K562 (cell line): ENCODE measurements around the gene ATF4. TPM values are rescaled to one million over a fixed set of nuclear protein-coding genes. Genes with fewer than 3 reads are reported as not detected.

Experiments used
- ATAC-seq: fragments of 200-7000 bp; cut with Tn5 transposase; 3 replicates; pipeline ENCODE4 v1.9.1; 2020; ENCODE audit warnings: moderate library complexity
- BruUV-seq: library from RNA; stranded (reverse); fragments of 400-500 nt; replicated peaks from 2 replicates; lab custom pipeline; 2021; lab: Mats Ljungman, UMichigan
- CTCF ChIA-PET: fragments of 300-600 bp; formaldehyde crosslinking; extraction: SDS; loops from one replicate; lab custom pipeline; 2021; ENCODE audit warnings: low intra/inter-chr PET ratio; lab: Yijun Ruan, JAX
- POLR2A ChIA-PET: fragments of 300-600, 350-650 bp; sonication (Branson Sonifier 250); formaldehyde crosslinking; extraction: SDS; loops from one replicate; lab custom pipeline; 2021; ENCODE audit warnings: antibody characterized with exemption, inconsistent platforms; lab: Yijun Ruan, JAX
- DNase-seq, 4 experiments: peaks; one replicate each; pipeline versions ENCODE4 v3.0.0 to v3.0.0-alpha.2; 2011 to 2018; ENCODE audit warnings: low spot score in 3 of 4, mixed read lengths in 3 of 4; ENCODE audit errors: extremely low read depth in 1 of 4
- FAIRE-seq: peaks from 2 replicates; lab custom pipeline; 2011; peaks lifted over from hg19 to GRCh38; lab: Jason Lieb, UNC
- H2AFZ ChIP-seq: 2 replicates; pipeline ENCODE4 v1.6.0; 2011; ENCODE audit warnings: low read depth, low read length, control low read depth, inconsistent platforms
- H3K27ac ChIP-seq: fragments of 200-600 bp; 3 replicates; pipeline ENCODE4 v1.8.0; 2011; ENCODE audit warnings: low read depth, mild to moderate bottlenecking, control low read depth, inconsistent platforms, low read length, moderate library complexity, mixed read lengths; ENCODE audit errors: extremely low read depth
- H3K27me3 ChIP-seq, 2 experiments: fragments of 300-600 bp in 1 of 2; 2 replicates in 1 of 2; 3 replicates in 1 of 2; pipeline versions ENCODE4 v1.6.0 to v1.8.0; 2011; ENCODE audit warnings: inconsistent platforms in 2 of 2, low read length in 2 of 2, mild to moderate bottlenecking in 1 of 2, mixed read lengths in 1 of 2, moderate library complexity in 1 of 2; ENCODE audit not compliant: control insufficient read depth in 2 of 2, insufficient read depth in 2 of 2
- H3K36me3 ChIP-seq: fragments of 300-600 bp; 3 replicates; pipeline ENCODE4 v1.8.0; 2011; ENCODE audit warnings: mild to moderate bottlenecking, low read length, inconsistent platforms; ENCODE audit not compliant: control insufficient read depth, insufficient read depth
- H3K4me1 ChIP-seq, 2 experiments: fragments of 200-600 bp in 1 of 2; replicated peaks in 1 of 2; 2 replicates in 1 of 2; 3 replicates in 1 of 2; pipeline versions ENCODE4 v1.5.1 to v1.8.0; 2011; ENCODE audit warnings: inconsistent platforms in 2 of 2, low read length in 2 of 2, mild to moderate bottlenecking in 1 of 2, mixed read lengths in 1 of 2, moderate library complexity in 1 of 2; ENCODE audit not compliant: control insufficient read depth in 2 of 2, insufficient read depth in 2 of 2
- H3K4me2 ChIP-seq: 2 replicates; pipeline ENCODE4 v1.6.1; 2011; ENCODE audit warnings: low read length, control low read depth, inconsistent platforms, mixed read lengths; ENCODE audit not compliant: insufficient read depth
- H3K4me3 ChIP-seq: fragments of 200-600 bp; sonication (generic), shearing (Covaris generic); 2 replicates; pipeline ENCODE4 v1.5.1; 2016; ENCODE audit warnings: control low read depth, inconsistent platforms
- H3K79me2 ChIP-seq: fragments of 200-600 bp; 3 replicates; pipeline ENCODE4 v1.8.0; 2011; ENCODE audit warnings: low read length, inconsistent platforms; ENCODE audit not compliant: control insufficient read depth, insufficient read depth
- H3K9ac ChIP-seq, 2 experiments: 2 replicates each; pipeline versions ENCODE4 v1.6.0 to v1.6.1; 2011; ENCODE audit warnings: low read depth in 2 of 2, low read length in 2 of 2, control low read depth in 1 of 2, inconsistent platforms in 1 of 2, mild to moderate bottlenecking in 1 of 2, mixed read lengths in 1 of 2; ENCODE audit not compliant: insufficient read depth in 1 of 2
- H3K9me1 ChIP-seq: one replicate; pipeline ENCODE4 v1.6.0; 2011; ENCODE audit warnings: inconsistent platforms, mild to moderate bottlenecking, low read length, moderate library complexity; ENCODE audit not compliant: control insufficient read depth, insufficient read depth
- H3K9me3 ChIP-seq: replicated peaks from 2 replicates; pipeline ENCODE4 v1.5.1; 2011; ENCODE audit warnings: low read depth, low read length, inconsistent platforms; ENCODE audit not compliant: control insufficient read depth, insufficient read depth
- H4K20me1 ChIP-seq: replicated peaks from 2 replicates; pipeline ENCODE4 v1.6.1; 2011; ENCODE audit warnings: low read length, inconsistent platforms, mixed read lengths; ENCODE audit not compliant: control insufficient read depth, insufficient read depth
- ATF6 ChIP-seq: sonication (generic); formaldehyde crosslinking; IDR thresholded peaks from 2 replicates; pipeline ENCODE4 v1.4.0; 2020; ENCODE audit warnings: mild to moderate bottlenecking, missing genetic modification reagents
- FOSL1 ChIP-seq: fragments of 200-800 bp; sonication (Bioruptor generic); conservative IDR thresholded peaks from 2 replicates; pipeline ENCODE4 v1.6.1; 2016; ENCODE audit warnings: missing genetic modification characterization, missing compliant biosample characterization
- WGBS: fragments of 100-300 bp; shearing (Covaris generic); methylation state at CpG from one replicate; pipeline ENCODE4 v1.1.6; 2016; ENCODE audit warnings: low coverage, mixed read lengths; ENCODE audit not compliant: insufficient coverage; ENCODE audit errors: missing lambda C conversion rate; 5-methylcytosine and 5-hydroxymethylcytosine counted together
- in situ Hi-C: fragments of 300-500 bp; cut with MboI; formaldehyde crosslinking; loops from 4 replicates; pipeline ENCODE4 v1.15.0; 2018; ENCODE audit warnings: inconsistent platforms, mixed read lengths
- intact Hi-C: fragments of 100-400 bp; cut with micrococcal nuclease; formaldehyde crosslinking; loops from 2 replicates; pipeline ENCODE4 v1.14.2; 2022
- polyA plus RNA-seq, 8 experiments: library from polyadenylated mRNA; depleted of rRNA in 4 of 8; stranded (reverse) in 5 of 8; unstranded in 3 of 8; fragments of >200 nt; fragmentation: Nextera tagmentation in 2 of 8; fragmentation: Illumina TruSeq in 1 of 8; extraction: Ambion mirVana in 2 of 8; extraction: Trizol in 1 of 8; gene quantifications; 2 replicates each; pipeline versions ENCODE4 v1.2.1 to v1.2.3, GENCODE V29; 2011 to 2014; ENCODE audit warnings: inconsistent platforms in 1 of 8, missing spikeins in 1 of 8
- total RNA-seq, 7 experiments: library from RNA; depleted of rRNA in 6 of 7; stranded (reverse); fragments of >200 nt in 6 of 7; fragmentation: Illumina TruSeq in 2 of 7; extraction: Trizol in 2 of 7; gene quantifications; 2 replicates each; pipeline versions ENCODE4 v1.2.1 to v1.2.3, GENCODE V29; 2011 to 2021; ENCODE audit warnings: low replicate concordance in 1 of 7

Gene ATF4
- total and polyA plus RNA-seq, 9 of the 15 experiments (the other 6 are each of a cell fraction or from before 2014, with no cell fraction given), result 93.1 to 723 (median 355) TPM

GRCh38 chr22:39494471-39495120 is 25.8 kb upstream of the ATF4 start:
- no peak for ATAC-seq
- peaks cover 20 to 21% of the 10 kb centered on the region in 2 experiments for H3K4me1 ChIP-seq
- no peak for FAIRE-seq
- TF ChIP-seq FOSL1 (peak; percentile 41; the same call in 1 of the 2 replicates), ATF6 (CRISPR knock-in tag) (no peak)
- H3K9ac ChIP-seq, result no peak overlapping the region; a peak in 1 of 4 replicates
- in situ Hi-C loops (no loop called here), intact Hi-C loops (loop anchor here (5.0 kb wide), 1 partner anchor 38 kb away; the partner anchor contains the start of gene RPS19BP1)
- DNase-seq, result no peak
- no peaks in the 10 kb centered on the region for H3K36me3 ChIP-seq
- no peak overlapping the region for H3K4me3 ChIP-seq
- peaks cover 7% of the 10 kb centered on the region; the same call in 2 of the 3 replicates for H3K79me2 ChIP-seq
- H2AFZ ChIP-seq, result no peak overlapping the region
- CTCF ChIA-PET, result interaction anchor here (0.6 to 2.8 kb wide), 4 partner anchors 20 to 56 kb away, joined by 3 to 18 read pairs (median 6); no protein-coding TSS in a partner anchor
- H3K9me3 ChIP-seq, result no peaks in the 10 kb centered on the region
- WGBS, result 72% methylated on average over 9 of the region's 10 CpGs
- H3K9me1 ChIP-seq, result no peaks in the 10 kb centered on the region
- H3K27ac ChIP-seq, result no peak overlapping the region
- no peaks in the 10 kb centered on the region for H3K27me3 ChIP-seq
- no peaks in the 10 kb centered on the region for H4K20me1 ChIP-seq
- no TSS peak for BruUV-seq
- POLR2A ChIA-PET, result interaction anchor here (0.6 to 1.0 kb wide), 4 partner anchors 28 to 1248 kb away, joined by 3 to 4 read pairs (median 3); no protein-coding TSS in a partner anchor
- H3K4me2 ChIP-seq, result no peak overlapping the region
